ENCODE measurements around the gene MAPKAPK3.

DNA sequence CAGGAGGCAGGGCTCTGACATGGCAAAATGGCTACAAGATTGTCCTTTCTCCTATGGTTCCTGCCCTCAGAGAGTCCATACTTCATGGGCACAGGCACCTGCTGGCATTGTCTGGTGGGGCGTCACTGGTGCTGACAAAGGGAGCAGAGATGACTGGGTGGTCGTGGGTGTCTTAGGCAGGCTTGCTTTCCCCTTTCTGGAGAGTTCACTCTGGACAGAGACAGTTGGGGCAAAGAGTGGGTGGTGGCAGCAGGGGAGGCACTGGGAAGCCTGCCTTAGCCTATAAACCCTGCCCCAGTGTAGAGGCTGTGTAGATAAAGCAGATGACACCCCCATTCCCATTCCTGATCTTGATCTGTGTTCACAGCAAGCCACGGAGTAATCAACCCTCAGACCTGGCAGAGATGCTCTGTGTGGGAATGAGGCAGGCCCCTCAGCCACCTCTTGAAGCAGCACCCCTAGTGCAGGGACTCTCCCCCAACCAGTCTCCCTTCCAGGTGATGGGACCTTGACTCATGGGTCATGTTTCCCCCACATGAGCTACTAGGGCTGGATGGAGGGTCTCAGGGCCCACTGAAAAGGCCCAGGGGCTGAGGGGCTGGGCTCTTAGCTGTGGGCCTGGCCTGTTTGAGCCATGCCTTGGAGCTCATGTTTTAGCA lies 37.1 kb downstream of the MAPKAPK3 start:
- no peak for TF ChIP-seq POLR2A (IDR thresholded peaks at IDR 0.05; ENCODE audit: low read length)
- no peak for TF ChIP-seq GATA1 (IDR thresholded peaks at IDR 0.05; ENCODE audit: low read depth, low read length)
